Peyer's patch (tissue), 4 donors: ENCODE results near the gene CLEC20A. TPM values are rescaled to one million over a fixed set of nuclear protein-coding genes. Genes with fewer than 3 reads are reported as not detected.

ENCODE experiments used
- DNase-seq, 3 donors: peaks; one replicate each; pipeline ENCODE4 v3.0.0-alpha.2; 2017 to 2019
- H3K27ac ChIP-seq, 4 donors: fragments of 200-600 bp; sonication (generic); one replicate each; pipeline ENCODE4 v1.5.1; 2016 to 2019
- H3K27me3 ChIP-seq, 2 donors: fragments of 200-600 bp; sonication (generic); one replicate each; pipeline ENCODE4 v1.5.1; 2019
- H3K36me3 ChIP-seq, 3 donors: fragments of 200-600 bp; sonication (generic); one replicate each; pipeline ENCODE4 v1.5.1; 2016 to 2019
- H3K4me1 ChIP-seq, 4 donors: fragments of 200-600 bp; sonication (generic); one replicate each; pipeline ENCODE4 v1.5.1; 2016 to 2019
- H3K4me3 ChIP-seq, 4 donors: fragments of 200-600 bp; sonication (generic); 1 replicate in 3 of 4; 2 replicates in 1 of 4; pipeline ENCODE4 v1.5.1; 2016 to 2019; ENCODE audit warnings: mild to moderate bottlenecking in 1 of 4
- H3K9me3 ChIP-seq, 4 donors: fragments of 200-600 bp; sonication (generic); one replicate each; pipeline ENCODE4 v1.5.1; 2016 to 2019; ENCODE audit warnings: mild to moderate bottlenecking in 1 of 4
- POLR2A ChIP-seq, 2 donors: fragments of 450-650 bp; IDR thresholded peaks; one replicate each; pipeline ENCODE4 v1.5.1; 2017; ENCODE audit warnings: antibody characterized with exemption in 2 of 2, mild to moderate bottlenecking in 2 of 2, moderate library complexity in 2 of 2
- small RNA-seq, 2 donors: library from RNA; depleted of rRNA; stranded (forward); fragments of <200 nt; gene quantifications; one replicate each; pipeline ENCODE3, GENCODE V24; 2016
- total RNA-seq, 4 donors: library from RNA; depleted of rRNA; stranded (reverse); fragments of >200 nt; gene quantifications; one replicate each; pipeline ENCODE4 v1.1.0, GENCODE V29; 2016
- TF ChIP-seq, protein P1 (sequence below), 6 experiments: fragments of 450-650 bp in 4 of 6; fragments of 200-600 bp in 2 of 6; sonication (generic) in 1 of 6; IDR thresholded peaks; one replicate each; pipeline ENCODE4 v1.5.1; 2017 to 2019; ENCODE audit warnings: antibody characterized with exemption in 6 of 6, mild to moderate bottlenecking in 3 of 6, moderate library complexity in 1 of 6

The CLEC20A gene
- total RNA-seq, 4 donors from 2014 or later: not detected

- H3K4me3 ChIP-seq: no peak overlapping the region
- H3K27ac ChIP-seq: no peak overlapping the region
- H3K9me3 ChIP-seq: no peaks in the 10 kb centered on the region
- no peaks in the 10 kb centered on the region for H3K27me3 ChIP-seq
- DNase-seq: no peak
- TF ChIP-seq, protein P1, sequence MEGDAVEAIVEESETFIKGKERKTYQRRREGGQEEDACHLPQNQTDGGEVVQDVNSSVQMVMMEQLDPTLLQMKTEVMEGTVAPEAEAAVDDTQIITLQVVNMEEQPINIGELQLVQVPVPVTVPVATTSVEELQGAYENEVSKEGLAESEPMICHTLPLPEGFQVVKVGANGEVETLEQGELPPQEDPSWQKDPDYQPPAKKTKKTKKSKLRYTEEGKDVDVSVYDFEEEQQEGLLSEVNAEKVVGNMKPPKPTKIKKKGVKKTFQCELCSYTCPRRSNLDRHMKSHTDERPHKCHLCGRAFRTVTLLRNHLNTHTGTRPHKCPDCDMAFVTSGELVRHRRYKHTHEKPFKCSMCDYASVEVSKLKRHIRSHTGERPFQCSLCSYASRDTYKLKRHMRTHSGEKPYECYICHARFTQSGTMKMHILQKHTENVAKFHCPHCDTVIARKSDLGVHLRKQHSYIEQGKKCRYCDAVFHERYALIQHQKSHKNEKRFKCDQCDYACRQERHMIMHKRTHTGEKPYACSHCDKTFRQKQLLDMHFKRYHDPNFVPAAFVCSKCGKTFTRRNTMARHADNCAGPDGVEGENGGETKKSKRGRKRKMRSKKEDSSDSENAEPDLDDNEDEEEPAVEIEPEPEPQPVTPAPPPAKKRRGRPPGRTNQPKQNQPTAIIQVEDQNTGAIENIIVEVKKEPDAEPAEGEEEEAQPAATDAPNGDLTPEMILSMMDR (IDR thresholded peaks at IDR 0.05): no peak
- TF ChIP-seq POLR2A (IDR thresholded peaks at IDR 0.05): no peak
- peaks cover 0 to 20% (median 0%) of the 10 kb centered on the region in 3 donors for H3K36me3 ChIP-seq
- H3K4me1 ChIP-seq: no peaks in the 10 kb centered on the region
Observed at GRCh38 chr1:178442925-178443324, 53.8 kb downstream of the CLEC20A start.

- Histone ChIP-seq H3K36me3 (peaks cover 0 to 17% (median 0%) of the 10 kb centered on the region in 3 donors), H3K9me3 (no peaks in the 10 kb centered on the region), H3K27ac (no peak overlapping the region), H3K27me3 (no peaks in the 10 kb centered on the region), H3K4me1 (no peaks in the 10 kb centered on the region), H3K4me3 (no peak overlapping the region)
- no peak for DNase-seq
- TF ChIP-seq, protein P1 (IDR thresholded peaks at IDR 0.05): no peak
- TF ChIP-seq POLR2A (IDR thresholded peaks at IDR 0.05): no peak
Observed at GRCh38 chr1:178438432-178438831, 58.3 kb downstream of the CLEC20A start.

DNA sequence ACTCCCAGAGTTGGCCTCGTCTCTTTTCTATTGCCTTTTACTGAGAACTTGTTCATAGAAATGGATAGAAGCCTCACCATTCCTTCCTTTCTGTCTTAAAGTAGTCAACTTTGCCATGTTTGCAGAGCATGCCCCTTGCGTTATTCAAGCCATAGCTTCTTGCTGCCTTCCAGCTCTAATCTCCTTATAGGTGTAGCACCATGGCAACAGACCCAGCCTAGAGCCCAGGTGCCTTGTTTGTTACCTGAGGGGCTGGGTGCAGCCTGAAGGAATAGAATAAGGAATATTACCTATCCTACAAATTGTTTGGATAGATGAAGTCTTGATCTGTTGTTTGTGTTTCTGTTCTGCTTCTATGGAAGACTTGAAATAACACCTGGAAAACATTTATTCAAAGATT lies 59.9 kb downstream of the CLEC20A start:
- no peak overlapping the region for H3K4me3 ChIP-seq
- H3K9me3 ChIP-seq: no peaks in the 10 kb centered on the region
- no peak for TF ChIP-seq POLR2A (IDR thresholded peaks at IDR 0.05)
- TF ChIP-seq, protein P1 (IDR thresholded peaks at IDR 0.05): no peak
- H3K4me1 ChIP-seq: no peaks in the 10 kb centered on the region
- H3K36me3 ChIP-seq: peaks cover 0 to 4% (median 0%) of the 10 kb centered on the region in 3 donors
- H3K27me3 ChIP-seq: no peaks in the 10 kb centered on the region
- no peak for DNase-seq
- no peak overlapping the region for H3K27ac ChIP-seq

DNA sequence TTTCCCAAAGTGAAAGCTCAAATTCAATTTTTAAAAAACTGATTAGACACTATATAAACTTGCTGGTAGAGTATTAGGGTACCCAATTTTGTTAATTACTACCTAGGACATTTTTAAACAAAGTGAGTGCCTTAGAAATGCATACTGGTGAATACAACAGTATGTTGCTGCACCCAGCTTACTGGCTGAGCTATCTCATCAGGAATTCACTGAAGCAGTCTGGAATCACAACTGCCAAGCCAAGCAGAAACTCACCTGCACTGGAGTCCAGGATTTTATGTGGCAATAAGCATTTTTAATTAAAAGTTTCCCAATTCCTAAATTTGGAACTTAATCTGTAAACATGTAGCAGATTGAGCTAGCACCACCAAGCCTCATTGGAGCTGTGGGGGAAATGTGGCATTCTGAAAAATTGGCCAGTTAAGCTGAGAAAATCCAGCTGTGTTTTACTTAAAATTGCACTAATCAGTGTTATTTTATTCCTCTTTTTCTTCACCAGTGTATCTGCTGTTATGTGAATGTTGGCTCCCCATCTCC lies 61.8 kb downstream of the CLEC20A start:
- DNase-seq: no peak
- Histone ChIP-seq H3K9me3 (no peaks in the 10 kb centered on the region), H3K36me3 (no peaks in the 10 kb centered on the region), H3K27ac (no peak overlapping the region), H3K27me3 (no peaks in the 10 kb centered on the region), H3K4me3 (no peak overlapping the region), H3K4me1 (no peaks in the 10 kb centered on the region)
- TF ChIP-seq, protein P1 (IDR thresholded peaks at IDR 0.05): no peak
- no peak for TF ChIP-seq POLR2A (IDR thresholded peaks at IDR 0.05)

DNA sequence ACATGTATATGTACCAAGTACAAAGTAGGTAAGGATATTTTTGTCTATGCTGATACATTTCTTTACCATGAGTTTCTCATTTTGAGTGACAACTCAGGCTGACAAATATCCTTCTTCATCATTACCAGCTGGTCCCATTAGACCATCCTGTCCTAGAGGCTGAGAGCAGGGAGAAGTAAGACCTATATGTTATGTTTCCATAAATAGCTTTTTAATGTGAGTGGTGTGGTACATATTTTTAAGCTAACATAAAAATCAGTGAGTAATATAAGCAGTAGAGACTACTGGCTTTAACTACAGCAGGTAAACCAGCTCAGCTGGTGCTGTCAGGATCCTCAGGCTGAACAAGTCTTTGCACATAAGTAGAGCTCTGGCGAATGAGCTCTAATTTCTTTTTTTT lies 62.4 kb downstream of the CLEC20A start:
- Histone ChIP-seq H3K9me3 (no peaks in the 10 kb centered on the region), H3K27ac (no peak overlapping the region)
- TF ChIP-seq, protein P1 (IDR thresholded peaks at IDR 0.05): no peak
- TF ChIP-seq POLR2A (IDR thresholded peaks at IDR 0.05): no peak

More for the DNA sequence above, 62.4 kb downstream of the CLEC20A start:
- H3K27me3 ChIP-seq: no peaks in the 10 kb centered on the region
- no peak overlapping the region for H3K4me3 ChIP-seq
- DNase-seq: no peak
- no peaks in the 10 kb centered on the region for H3K4me1 ChIP-seq
- H3K36me3 ChIP-seq: no peaks in the 10 kb centered on the region

Small RNAs within 50 kb of the gene (small RNA-seq; reads per million reads assigned to genes)
- 0 reads per million in 2 donors for gene RF00017

Other genes with a start within 250 kb of the CLEC20A start
- not detected for gene TEX35, start 16.1 kb upstream of the CLEC20A start, total RNA-seq
- 100 to 1,000 TPM in 1 of 4 donors, 10 to 100 TPM in 3; 25.8 to 102 (median 40.6) TPM for gene RALGPS2, start 228.3 kb upstream of the CLEC20A start, total RNA-seq